NK-92 treated with Interleukin-12 subunit alpha and Interleukin-12 subunit beta, amount 100 ng/mL, for 24 hours (cell line): ENCODE results near the gene PCP4L1.
"Not testable (repeated sequence)": the region's sequence is repeated elsewhere in the genome, so short reads cannot be mapped to it uniquely, and the experiment has no call there.

Experiments
- DNase-seq: peaks from one replicate; lab custom pipeline; 2025; lab: John Stamatoyannopoulos, UW

Gene PCP4L1

DNA sequence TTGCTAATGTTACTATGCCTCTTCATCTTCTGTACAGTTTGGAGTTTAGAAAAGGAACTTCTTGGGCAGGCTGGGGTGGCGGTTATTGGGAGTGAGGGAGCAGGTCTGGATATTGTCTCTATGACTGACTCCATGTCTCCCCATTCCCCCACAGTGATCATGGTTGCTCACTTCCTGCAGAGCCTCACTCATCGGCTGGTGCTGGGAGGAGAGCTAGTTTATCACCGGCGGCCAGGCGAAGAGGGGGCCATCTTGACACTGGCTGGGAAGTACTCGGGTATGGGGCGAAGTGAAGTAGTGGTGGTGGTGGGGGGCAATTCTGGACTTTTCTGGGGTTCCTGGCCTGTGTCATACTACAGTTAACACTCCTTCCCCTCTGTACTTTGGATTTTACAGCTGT, 30.5 kb upstream of the PCP4L1 start:
- no peak for DNase-seq

DNA sequence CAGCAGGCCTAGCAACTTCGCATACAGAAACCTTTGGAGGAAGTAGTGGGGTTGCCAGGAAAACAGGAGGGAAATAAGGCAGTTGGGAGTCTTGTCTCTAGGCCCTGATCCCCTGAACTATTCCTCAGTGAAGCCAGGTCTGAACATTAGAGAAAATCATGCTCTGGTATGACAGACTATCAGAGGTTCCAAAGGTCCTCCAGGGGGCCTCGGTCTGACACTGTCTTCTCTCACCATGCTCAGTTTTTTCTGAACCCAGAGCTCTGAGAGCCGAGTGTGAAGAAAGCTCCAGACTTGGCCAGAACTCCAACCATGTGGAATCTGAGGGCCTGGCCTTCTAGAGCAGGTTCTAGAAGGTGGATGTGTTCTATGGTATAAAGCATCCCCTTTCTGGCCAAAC, 28.6 kb upstream of the PCP4L1 start:
- no peak for DNase-seq

DNA sequence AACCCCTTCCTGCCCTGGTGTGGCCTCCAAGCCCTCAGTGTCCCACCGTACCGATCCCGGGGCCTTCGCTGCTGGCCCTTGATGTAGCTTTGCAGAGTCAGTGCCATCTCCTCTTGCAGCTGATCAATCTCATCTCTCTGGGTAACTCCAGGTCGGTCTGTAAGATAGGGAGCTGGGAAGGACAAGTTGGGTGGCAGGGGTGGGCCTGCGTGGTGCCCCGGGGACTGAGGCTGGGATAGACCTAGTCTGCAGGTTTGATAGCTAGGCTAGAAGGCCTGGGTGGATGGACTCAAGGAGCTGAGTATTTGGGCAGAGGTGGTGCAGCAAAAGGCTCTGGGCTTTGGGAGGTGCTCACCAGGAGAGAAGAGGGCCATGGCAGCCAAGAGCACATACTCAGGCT, 27.8 kb upstream of the PCP4L1 start:
- no peak for DNase-seq

- no peak for DNase-seq
Observed at GRCh38 chr1:161233102-161233501, 25.4 kb upstream of the PCP4L1 start.

DNA sequence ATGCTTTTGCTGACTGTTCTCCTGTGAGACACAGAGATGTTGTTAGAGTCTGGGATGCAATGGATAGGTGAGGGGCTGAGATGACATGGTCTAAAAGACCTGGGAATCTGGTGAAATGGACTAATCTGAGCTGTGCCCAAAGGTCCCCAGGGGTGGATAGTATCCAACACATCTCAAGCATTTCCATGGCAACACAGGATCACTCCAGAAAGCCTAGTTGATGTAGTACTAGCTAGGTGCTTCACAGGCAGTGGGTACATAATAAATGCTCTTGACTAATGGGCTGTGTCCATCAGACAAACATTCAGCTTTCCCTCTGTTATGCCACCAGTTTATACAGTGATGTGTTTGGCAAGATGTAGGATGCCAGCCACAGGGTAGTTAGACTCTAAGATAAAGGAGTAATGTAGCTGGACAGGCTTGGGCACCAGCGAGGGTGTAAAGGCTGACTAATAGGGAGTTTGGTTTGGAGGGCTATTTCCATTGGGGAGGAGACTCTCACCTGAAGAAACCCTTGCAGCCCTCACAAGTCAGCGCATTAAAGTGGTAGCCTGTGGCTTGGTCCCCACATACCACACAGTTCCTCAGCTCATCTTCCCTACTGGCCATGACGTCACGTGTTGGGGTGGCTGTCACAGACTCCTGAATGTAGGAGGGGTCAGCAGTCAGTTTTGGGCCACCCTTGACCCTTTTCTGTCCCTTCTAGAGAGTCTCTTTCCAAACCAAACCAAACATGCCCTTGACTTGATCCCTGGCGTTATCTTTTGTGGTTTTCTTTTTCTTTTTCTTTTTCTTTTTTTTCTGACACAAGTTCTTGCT, 22.4 kb upstream of the PCP4L1 start:
- no peak for DNase-seq

DNA sequence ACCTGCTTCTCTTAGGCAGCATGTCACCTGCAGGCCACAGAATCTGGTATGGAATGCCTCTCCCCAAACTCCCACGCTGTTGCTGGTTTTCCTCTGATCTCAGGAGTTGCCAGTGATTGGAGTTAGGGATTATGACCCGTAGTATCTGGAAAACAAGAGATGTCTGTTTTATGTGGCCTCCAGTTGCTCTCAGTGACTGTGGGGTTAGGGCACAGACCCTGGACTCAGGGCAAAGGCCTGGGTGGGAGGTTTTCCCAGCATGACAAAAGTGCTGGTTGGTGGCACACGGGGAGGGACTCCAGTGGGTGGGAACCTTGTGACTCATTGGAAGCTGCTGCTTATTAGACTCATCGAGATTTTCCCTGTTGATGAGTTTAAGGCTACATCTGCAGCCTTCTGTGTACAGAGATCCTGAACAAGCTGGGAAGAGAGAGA, 20.5 kb upstream of the PCP4L1 start, which contains the start of gene NR1I3:
Gene NR1I3, minus strand, starts transcription at position 165 of the 435 bp plus-strand sequence. CDS start 1,638 bp downstream, outside the sequence.
- DNase-seq: no peak

DNA sequence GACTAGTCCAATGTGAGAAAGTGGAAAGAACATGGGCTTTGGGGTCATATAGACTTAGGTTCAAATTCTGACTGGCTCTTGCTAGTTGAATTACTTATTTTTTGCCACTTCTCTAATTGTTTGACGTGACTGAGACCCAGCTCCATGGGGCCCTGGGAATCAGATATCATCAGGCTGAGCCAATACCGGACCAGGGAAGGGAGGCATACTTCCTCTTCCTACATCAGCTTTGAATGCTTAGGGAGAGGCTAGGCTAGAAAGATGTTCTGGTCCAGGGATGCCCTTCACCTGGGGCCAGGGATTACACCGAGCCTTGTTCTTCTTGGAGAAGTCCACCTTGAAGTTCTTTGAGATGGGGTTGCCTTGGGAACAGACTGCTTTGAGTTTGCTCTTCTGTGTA, 16.9 kb upstream of the PCP4L1 start:
- DNase-seq: no peak

GRCh38 chr1:161242313-161242712, 16.2 kb upstream of the PCP4L1 start:
- DNase-seq: no peak

DNA sequence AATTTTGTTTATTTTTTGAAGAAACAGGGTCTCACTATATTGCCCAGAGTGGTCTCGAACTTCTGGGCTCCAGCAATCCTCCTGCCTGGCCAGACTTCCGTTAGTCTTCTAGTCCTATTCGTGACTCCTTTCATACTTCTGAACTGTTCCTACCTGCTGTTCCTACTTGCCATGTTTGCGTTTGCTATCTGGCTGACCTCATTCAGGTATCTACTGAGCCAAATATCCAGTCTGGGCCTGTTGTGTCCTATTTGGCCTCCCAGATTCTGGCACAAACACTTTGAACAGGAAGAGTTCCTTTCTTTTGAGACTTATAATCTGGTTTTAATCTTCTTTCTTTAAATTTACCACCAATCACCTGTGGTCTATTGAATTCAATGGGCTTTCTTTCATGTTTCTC, 13.7 kb upstream of the PCP4L1 start:
- DNase-seq: no peak

GRCh38 chr1:161250100-161250499, 8.4 kb upstream of the PCP4L1 start:
- not testable (repeated sequence) for DNase-seq

DNA sequence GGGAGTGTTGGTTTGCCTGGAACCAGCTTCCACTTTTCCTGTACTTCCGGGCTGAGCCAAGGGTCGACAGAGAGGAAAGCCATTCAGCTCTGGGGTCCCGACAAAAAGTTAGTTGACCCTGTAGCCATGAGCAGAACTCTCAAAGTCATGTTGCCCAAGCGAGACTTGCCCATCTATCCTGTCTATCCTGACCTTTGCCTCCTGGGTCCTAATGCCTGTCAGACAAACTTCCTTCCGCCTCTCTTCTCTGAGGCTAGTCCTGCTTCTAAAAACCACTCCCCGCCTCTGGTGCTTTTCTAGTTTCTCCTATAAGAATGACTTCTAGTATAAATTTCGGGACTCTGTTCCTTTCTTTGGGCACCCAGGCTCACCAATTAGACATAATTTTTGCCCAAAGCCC, 7.7 kb upstream of the PCP4L1 start:
- DNase-seq: no peak

GRCh38 chr1:161251579-161251978, 7.0 kb upstream of the PCP4L1 start:
- DNase-seq: no peak

DNA sequence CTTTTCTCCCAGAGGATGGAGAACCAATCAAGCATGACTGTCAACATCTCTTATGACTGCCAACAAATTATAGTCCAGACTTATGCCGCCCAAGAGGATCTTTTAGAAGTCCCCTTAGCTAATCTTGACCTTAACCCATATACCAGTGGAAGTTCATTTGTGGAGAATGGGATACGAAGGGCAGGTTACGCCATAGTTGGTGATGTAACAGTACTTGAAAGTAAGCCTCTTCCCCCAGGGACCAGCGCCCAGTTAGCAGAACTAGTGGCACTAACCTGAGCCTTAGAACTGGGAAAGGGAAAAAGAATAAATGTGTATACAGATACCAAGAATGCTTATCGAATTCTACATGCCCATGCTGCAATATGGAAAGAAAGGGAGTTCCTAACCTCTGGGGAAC, 3.2 kb upstream of the PCP4L1 start:
- DNase-seq: not testable (repeated sequence)

- not testable (repeated sequence) for DNase-seq
Observed at GRCh38 chr1:161255955-161256520, 2.5 kb upstream of the PCP4L1 start.

DNA sequence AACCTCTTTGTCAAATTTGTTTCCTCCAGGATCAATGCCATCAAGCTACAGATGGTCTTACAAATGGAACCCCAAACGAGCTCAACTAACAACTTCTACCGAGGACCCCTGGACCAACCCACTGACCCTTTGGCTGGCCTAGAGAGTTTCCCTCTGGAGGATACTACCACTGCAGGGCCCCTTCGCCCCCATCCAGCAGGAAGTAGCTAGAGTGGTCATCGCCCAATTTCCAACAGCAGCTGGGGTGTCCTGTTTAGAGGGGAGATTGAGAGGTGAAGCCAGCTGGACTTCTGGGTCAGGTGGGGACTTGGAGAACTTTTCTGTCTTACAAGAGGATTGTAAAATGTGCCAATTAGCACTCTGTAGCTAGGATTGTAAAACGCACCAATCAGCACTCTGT, 1.4 kb upstream of the PCP4L1 start:
- DNase-seq: not testable (repeated sequence)

GRCh38 chr1:161259345-161259702, 779 bp downstream of the PCP4L1 start:
- DNase-seq: no peak

DNA sequence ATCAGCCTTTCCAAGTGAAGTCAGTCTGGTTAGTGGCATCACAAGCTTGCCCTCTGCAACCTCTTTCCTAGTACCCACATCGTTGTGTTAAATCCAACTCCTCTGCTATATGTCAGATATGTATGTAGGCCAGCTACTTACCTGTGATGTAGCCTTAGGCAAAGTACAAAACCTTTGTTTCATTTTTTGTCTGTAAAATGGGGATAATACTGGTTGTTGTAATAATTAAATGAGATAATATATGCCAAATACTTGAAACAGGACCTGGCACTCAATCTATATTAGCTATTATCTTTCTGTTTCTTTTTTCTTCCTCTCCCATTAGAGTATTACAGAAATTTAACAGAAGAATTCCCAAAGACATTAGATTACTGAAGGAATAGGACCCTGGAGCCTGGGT, 1.2 kb downstream of the PCP4L1 start:
- DNase-seq: no peak

- DNase-seq: no peak
Observed at GRCh38 chr1:161260376-161261260, 2.1 kb downstream of the PCP4L1 start.

- DNase-seq: no peak
Observed at GRCh38 chr1:161261261-161262235, 3.0 kb downstream of the PCP4L1 start.

- DNase-seq: no peak
Observed at GRCh38 chr1:161265305-161265704, 6.8 kb downstream of the PCP4L1 start.

DNA sequence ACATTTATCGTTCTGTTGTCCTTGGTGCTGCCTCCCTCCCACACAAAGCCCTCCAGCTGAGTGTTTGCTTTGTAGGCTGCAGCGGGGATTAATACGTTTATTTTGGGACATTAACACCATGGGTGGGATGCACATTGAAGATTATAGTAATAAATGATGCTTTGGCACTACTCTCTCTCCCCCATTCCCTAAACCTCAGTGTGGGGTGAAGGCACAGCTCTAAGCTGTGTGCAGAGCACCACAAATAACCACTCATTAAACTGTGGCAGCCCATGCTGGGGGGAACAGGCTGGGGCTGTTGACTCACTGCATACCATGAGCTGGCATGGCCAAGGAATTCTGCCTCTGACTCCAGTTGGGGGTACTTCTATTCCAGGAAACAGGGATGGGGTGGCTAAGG, 7.7 kb downstream of the PCP4L1 start:
- DNase-seq: no peak

DNA sequence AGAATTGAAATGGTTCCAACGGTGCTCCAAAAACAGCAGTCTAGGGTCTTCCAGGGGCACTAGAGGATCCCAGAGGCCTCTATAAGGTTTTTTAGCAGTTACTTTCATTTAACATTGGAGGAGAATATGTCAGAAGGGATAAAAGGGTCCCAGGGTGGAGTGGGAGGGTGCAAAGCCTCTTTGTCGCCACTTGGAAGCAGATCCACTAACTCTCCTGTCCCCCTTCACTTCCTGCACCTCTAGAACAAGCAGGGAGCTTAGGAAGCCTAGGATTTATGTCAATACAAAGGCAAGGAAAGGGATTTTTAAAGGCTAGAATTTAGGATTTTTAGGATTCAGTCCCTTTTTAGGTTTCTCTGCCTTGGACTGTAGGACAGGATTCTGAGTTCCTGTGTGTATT, 8.3 kb downstream of the PCP4L1 start:
- no peak for DNase-seq
